ENCODE data around the gene MRPL36. TPM values are rescaled to one million over a fixed set of nuclear protein-coding genes. Genes with fewer than 3 reads are reported as not detected.

The MRPL36 gene
- total RNA-seq, 1 experiment from 2014 or later, result 79.9 TPM

DNA sequence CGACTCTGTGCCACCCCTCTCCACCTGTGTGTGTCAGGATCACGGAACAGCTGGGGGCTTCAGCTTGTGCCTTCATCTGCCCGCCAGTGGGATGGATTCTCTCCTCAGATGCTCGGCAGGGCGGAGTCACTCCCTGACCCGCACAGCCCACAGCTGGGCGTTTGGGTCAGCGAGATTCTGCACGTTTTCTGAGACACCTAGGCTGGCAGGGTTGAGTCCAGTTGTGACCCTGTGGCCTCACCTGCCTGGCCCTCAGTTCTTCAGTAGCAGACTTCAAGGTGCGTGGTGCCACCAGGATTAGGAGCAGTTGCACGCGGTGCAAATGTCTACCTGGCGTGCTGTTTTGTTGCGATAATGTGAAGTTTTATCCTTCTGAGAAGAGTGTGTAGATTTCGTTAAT lies 6.6 kb upstream of the MRPL36 start:
- peaks cover 38% of the 10 kb centered on the region for H3K36me3 ChIP-seq (ENCODE audit: control insufficient read depth, insufficient read depth, low read length)
- BruUV-seq (replicated peaks), result no TSS peak
- TF ChIP-seq TCF7L2 (IDR thresholded peaks at IDR 0.05; ENCODE audit: low read depth, low read length) (no peak), SIN3A (IDR thresholded peaks at IDR 0.05; ENCODE audit: borderline replicate concordance, insufficient read depth, low read depth, low read length) (no peak), REST (IDR thresholded peaks at IDR 0.05; ENCODE audit: insufficient read depth in 1 of 2, low read depth in 2 of 2, low read length in 1 of 2) (no peak)
- no peak for DNase-seq (ENCODE audit: low read depth, low spot score)
- intact Hi-C loops (cut with micrococcal nuclease; ENCODE audit: unreplicated experiment), result no loop called here
- no peak overlapping the region for H3K4me3 ChIP-seq (ENCODE audit: low read depth in 2 of 2, low read length in 2 of 2)
- POLR2A ChIA-PET, result no interaction called here
- peaks cover 10% of the 10 kb centered on the region for H3K4me1 ChIP-seq (ENCODE audit: control insufficient read depth, insufficient read depth, low read length)
- H3K27me3 ChIP-seq (ENCODE audit: control insufficient read depth, insufficient read depth, low read length), result no peaks in the 10 kb centered on the region
- no peak overlapping the region for H3K27ac ChIP-seq (ENCODE audit: low read length)
- in situ Hi-C loops (cut with HindIII; ENCODE audit: low pct_unique_long_range_greater_than_20kb, low sequenced_read_pairs), result no loop called here
- CTCF ChIA-PET, result no interaction called here
- no peak for ATAC-seq
- H3K9me3 ChIP-seq (ENCODE audit: control insufficient read depth, insufficient read depth, low read depth, low read length), result no peaks in the 10 kb centered on the region

- no TSS peak for BruUV-seq (replicated peaks)
- CTCF ChIA-PET, result no interaction called here
- no peaks in the 10 kb centered on the region for H3K9me3 ChIP-seq (ENCODE audit: control insufficient read depth, insufficient read depth, low read depth, low read length)
- in situ Hi-C loops (cut with HindIII; ENCODE audit: low pct_unique_long_range_greater_than_20kb, low sequenced_read_pairs), result no loop called here
- ATAC-seq, result no peak
- POLR2A ChIA-PET, result no interaction called here
- H3K4me3 ChIP-seq (ENCODE audit: low read depth in 2 of 2, low read length in 2 of 2), result no peak overlapping the region
- DNase-seq (ENCODE audit: low read depth, low spot score), result no peak
- H3K4me1 ChIP-seq (ENCODE audit: control insufficient read depth, insufficient read depth, low read length), result peaks cover 10% of the 10 kb centered on the region
- TF ChIP-seq REST (IDR thresholded peaks at IDR 0.05; ENCODE audit: insufficient read depth in 1 of 2, low read depth in 2 of 2, low read length in 1 of 2) (no peak), CTCF (IDR thresholded peaks at IDR 0.05) (no peak), POLR2AphosphoS5 (IDR thresholded peaks at IDR 0.05; ENCODE audit: low read depth, low read length) (no peak), TCF7L2 (IDR thresholded peaks at IDR 0.05; ENCODE audit: low read depth, low read length) (no peak), SIN3A (IDR thresholded peaks at IDR 0.05; ENCODE audit: borderline replicate concordance, insufficient read depth, low read depth, low read length) (no peak)
- H3K36me3 ChIP-seq (ENCODE audit: control insufficient read depth, insufficient read depth, low read length), result peaks cover 37% of the 10 kb centered on the region
- H3K27ac ChIP-seq (ENCODE audit: low read length), result no peak overlapping the region
- no peaks in the 10 kb centered on the region for H3K27me3 ChIP-seq (ENCODE audit: control insufficient read depth, insufficient read depth, low read length)
- intact Hi-C loops (cut with micrococcal nuclease; ENCODE audit: unreplicated experiment), result no loop called here
Measured at GRCh38 chr5:1805736-1806135, 6.1 kb upstream of the MRPL36 start.
